ENCODE measurements around the gene PPIB.

GRCh38 chr15:64146520-64146884 lies 16.3 kb downstream of the PPIB start:
- TF ChIP-seq POLR2AphosphoS5 (IDR thresholded peaks at IDR 0.05; ENCODE audit: borderline replicate concordance, low read depth, low read length), result no peak
- no peak for TF ChIP-seq EZH2 (IDR thresholded peaks at IDR 0.05)
